HG03378 (cell line): ENCODE results near the gene JAK1.
A peak's percentile ranks its signal among the peaks of the same experiment; 100 is the strongest.
"Not testable (repeated sequence)": the region's sequence is repeated elsewhere in the genome, so short reads cannot be mapped to it uniquely, and the experiment has no call there.

Experiments used
- ATAC-seq: cut with Tn5 transposase; IDR thresholded peaks from one replicate; pipeline ENCODE4 v1.9.1; 2021; ENCODE audit warnings: mild to moderate bottlenecking, moderate library complexity; ENCODE audit not compliant: unreplicated experiment

The JAK1 gene

DNA sequence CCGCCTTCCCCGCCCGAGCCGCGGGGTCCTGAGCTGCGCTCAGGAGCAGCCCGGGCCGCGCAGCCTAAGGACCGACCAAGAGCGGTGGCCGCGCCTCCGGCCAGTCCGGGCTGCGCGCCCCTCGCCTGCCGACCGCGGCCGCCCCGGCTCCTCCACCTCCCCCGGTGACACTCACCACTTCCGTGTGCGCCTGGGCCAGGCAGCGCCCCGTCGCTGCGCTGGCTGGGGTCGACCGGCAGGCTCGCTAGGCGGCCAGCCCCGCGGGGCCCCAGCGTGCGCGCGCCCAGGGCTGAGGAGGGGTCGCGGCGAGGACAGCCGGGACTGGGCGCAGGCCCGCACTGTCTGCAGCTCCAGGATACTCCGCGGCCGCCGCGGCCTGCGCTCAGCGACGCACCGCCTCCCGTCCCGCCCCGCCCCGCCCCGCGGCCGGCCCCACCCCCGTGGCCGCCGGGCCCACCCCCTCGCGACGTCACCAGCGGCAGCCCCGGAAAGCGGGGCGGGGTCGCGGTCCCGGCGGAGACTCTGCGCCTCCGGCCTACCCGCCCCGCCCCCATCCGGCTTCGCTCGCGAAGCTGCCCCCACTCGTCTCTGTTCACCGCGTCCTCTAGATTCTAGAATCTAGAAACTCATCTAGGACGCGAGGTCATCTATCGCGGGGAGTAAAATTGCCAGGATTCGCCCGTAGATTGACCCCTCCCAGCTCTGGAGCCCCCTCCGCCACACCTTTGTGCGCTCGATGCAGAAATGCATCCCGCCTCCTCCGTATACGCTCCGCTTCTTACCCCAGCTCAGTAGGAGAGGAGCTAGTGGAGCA is at the start of gene JAK1:
JAK1 (minus strand) TSS at position 392 of the 814 bp plus-strand sequence. CDS start 80,285 bp downstream, outside the sequence.
- peak; percentile 54 for ATAC-seq

DNA sequence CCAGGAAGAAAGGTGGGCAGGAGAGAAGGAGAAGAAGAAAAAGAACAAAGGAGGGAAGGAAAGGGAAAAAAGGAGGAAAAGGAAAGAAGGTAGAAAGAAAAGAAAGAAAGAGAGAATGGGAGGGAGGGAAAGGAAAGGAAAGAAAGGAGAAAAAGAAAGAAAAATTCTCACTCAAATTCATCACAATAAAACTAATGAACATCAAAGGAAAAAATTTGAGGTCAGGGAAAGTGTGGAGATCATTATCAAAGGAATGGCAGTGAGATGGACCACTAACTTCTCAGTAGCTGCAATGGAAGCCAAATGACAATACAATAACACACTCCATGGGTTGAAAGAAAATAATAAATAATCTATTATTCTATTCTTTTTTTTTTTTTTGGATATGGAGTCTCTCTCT is 48.0 kb upstream of the JAK1 start:
- ATAC-seq, result no peak

DNA sequence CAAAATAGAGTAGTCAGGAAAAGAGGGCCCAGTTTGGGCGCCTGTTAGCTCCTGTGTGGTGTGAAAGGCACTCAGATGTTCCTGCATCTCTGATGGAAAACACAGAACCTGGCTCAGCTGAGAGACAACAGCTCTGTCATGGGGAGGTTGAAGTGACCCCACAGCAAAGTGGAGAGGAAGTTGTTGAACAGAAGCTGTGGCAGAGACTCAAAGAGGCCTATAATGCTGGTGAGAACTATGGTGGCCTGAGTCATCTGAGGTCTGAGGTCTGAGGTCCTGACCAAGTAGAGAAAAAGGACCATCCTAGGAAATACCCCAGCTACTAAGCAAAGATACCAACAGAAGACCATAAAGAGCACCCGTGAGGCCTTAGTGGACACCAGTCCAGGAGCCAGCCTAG is 45.6 kb upstream of the JAK1 start:
- ATAC-seq, result no peak

DNA sequence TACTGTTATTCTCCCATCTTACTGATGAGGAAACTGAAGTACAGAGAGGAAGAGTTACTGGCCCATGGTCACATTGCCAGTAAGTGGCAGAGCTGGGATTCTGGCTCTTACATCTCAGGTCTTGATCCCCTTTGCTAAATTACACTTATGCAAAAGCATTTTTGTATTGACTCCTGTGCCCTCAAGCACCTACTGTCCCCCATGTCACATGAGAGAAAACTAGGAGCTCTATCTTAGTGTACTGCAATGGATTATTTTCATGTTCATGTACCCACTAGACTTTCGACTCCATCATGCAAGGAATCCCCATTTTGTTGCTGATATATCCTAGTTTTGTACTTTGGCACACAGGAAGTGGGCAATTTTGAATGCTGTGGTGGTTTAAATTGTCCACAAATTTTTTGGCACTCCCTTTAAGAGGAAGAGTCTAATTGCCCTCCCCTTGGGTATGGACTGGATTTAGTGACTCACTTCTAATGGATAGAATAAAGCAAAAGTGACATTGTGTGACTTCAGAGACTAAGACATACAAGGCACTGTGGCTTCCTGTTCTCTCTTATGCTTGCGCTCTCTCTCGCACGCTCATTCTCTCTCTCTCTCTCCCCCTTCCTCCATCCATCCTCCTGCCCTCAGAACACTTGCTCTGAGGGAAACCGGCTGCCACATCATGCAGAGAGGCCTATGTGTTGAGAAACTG is 43.5 kb upstream of the JAK1 start:
- no peak for ATAC-seq

DNA sequence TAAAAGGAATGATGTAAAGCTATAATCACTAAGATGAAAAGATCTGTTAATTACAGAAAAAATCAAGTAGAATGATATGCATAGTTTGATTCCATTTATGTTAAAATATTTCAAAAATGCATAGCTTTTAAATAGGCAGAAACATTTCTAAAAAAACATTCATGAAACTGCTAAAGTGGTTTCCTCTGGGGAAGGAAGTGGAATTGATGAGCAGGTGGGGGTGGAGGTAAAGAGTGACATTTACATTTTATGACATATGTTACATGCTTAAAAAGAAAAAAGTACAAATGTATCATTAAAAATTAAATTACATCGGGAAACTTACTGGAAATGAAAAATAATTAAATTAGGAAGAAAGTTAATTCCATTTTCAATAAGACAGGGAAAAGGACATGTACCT is 42.8 kb upstream of the JAK1 start:
- no peak for ATAC-seq

DNA sequence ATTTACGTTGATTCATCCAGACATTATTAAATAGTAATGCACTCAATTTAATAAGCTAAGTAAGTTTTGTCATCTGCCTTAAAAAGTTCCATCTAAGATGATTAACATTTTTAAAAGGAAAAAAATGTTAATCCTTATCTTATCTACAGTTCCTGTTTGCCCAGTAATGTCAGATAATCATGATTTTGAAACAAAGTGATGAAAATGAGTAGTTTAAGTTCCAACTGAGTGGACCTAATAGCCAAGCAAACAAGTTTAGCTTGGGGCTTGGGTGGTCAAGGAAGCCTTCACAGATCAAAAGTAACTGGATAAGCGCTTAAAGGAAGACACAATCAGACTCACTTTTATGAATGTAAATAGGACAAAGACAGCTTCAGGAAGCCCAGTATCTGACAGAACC is 40.5 kb upstream of the JAK1 start:
- no peak for ATAC-seq

DNA sequence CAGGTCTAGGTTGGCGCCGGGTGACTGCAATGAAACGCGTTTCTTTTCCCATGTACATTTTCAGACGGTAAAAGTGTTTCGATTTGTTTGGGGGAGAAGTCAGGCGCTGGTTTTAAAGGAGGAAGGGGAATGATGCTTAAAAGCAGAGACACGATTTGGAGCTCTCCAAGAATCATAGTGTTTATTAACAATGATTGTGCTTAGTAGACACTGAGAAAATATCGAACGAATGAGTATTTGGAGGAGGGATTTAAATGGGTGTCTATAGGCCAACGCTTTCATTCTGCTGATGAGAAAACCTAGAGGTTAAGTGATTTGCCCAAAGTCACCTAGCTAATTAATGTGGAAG is 36.9 kb upstream of the JAK1 start:
- no peak for ATAC-seq

DNA sequence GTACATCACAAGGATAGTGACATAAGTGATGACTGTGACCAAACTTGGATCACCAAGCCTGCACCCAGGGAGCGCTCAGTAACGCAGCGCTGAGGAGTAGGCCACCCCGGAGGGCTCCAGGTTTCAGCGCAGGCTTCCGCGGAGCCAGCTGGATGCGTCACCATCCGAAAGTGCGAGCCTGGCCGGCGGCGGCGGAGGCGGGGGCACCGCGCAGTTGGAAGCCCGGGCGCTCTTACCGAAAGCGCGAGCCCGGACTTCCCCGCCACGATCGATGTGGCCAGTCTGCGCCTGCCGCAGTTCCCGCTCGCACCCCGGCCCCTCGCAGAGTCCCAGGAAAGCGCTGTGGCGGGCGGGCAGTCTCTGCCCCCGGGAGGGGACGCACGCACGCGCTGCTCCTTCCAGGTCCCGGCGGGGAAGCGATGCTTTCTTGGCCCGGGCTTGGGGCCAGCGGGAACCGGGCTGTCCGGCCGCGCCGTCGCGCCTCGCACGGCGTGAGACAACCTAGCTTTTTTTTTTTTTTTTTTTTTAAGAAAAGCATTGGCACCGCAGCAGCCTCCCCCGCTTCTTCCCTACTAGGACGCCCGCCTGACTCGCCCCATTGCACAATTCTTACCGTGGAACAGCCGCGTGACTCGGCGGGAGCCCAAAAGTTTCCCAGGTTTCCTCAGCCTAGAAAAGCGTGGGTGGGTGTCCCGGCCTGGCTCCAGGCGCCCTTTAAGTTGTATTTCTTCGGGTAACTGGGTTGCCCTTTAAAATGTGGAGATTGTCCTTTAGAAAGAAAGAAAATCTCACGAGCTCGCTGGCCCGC is 36.4 kb upstream of the JAK1 start:
- peak; percentile 74 for ATAC-seq

DNA sequence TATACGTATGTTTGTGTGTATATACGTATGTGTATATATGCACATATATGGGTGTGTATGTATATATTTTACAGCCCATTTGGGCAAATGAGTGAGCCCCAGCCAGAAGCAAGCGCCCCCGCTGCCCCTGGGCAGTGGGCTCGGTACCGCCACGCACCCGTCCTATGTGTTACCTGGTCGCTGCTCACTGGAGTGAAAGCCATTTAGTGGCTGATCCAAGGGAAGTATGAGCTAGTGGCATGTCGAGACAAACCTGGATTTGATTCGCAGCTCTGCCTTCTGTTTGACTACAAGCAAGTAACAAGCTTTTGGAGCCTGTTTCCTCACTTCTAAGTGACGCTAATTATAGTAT is 35.8 kb upstream of the JAK1 start:
- no peak for ATAC-seq

DNA sequence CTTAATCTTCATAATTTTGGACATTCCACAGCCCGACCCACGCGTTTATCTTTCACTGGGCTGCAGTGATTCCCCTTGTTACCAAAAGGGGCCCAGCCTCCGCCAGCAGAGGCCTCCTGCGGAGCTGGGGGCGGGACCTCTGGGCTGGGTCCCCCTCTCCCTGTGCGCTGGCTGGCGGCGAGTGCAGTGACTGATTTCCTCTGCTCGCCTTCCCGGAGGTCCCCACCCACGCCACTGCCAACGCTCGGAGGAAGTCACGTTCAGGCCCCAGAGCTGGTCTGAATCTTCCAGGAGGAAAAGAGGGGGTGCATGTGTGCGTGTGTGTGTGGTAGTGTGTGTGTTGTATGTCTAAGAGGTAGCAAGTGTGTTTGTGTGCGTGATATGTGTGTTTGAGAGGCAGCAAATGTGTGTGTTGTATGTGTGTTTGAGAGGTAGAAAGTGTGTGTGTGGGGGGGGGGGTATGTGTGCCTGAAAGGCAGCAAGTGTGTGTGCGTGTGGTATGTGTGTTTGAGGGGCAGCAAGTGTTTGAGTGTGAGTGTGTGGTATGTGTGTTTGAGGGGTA is 35.0 kb upstream of the JAK1 start:
- ATAC-seq, result no peak

DNA sequence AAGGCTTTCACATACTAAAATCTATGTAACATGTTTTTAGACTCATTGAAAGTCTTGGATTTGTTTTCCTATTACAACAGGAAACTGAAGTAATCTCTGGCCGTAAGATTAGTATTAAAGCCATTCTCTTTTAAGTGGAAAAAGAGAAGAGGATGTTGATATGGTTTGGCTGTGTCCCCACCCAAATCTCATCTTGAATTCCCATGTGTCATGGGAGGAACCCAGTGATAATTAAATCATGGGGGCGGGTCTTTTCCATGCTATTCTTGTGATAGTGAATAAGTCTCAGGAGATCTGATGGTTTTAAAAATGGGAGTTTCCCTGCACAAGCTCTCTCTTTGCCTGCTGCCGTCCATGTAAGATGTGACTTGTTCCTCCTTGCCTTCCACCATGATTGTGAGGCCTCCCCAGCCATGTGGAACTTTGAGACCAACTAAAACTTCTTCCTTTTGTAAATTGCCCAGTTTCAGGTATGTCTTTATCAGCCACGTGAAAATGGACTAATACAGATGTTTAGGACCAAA is 32.1 kb upstream of the JAK1 start:
- not testable (repeated sequence) for ATAC-seq

DNA sequence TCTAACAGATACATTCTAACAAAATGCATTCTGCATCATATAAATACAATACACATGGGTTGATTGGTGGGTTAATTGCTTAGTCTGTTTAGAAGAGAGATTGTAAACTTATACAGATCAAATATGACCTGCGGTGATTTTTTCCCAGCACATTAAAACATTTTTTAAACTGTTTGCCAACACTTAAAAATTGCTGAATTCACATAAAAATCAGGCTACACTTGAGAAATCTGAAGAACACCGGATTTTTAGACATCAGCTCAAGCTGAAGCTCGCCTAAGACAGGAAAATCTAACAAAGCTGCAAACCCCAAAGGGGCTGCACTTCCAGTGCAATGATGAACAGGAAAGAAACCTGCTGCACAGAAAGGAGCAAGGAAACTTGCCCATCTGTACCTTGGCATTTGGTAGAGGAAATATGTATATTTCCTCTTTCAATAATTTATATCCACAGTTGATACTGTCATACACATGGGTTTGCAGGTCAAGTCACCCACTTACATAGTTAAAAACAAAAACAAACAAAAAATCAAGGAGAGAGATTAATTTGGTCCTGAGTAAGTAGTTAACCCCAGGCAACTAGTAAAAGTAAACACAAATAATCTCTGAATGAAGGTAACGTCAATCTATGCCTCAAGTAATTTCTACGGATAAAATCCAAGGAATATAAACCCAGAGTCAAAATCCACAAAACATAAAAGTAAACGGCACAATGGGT is 30.4 kb upstream of the JAK1 start:
- ATAC-seq, result no peak

DNA sequence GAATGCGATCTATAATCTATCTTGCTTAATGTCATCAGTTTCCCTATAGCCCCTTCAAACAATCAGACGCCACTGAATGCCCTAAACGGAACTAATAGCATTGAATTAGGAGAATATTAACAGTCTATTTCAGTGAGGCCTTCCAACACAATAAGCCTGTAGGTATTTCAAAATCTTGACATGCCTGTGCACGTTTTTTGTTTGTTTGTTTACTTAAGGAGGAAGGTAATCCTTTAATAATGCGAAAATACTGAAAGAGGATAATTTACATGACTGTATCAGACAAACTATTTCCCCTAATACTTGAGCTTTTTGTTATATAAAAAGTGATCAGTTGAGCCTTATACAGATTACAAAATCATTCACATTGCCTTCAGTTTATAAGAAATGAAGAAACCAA is 29.0 kb upstream of the JAK1 start:
- ATAC-seq, result no peak

DNA sequence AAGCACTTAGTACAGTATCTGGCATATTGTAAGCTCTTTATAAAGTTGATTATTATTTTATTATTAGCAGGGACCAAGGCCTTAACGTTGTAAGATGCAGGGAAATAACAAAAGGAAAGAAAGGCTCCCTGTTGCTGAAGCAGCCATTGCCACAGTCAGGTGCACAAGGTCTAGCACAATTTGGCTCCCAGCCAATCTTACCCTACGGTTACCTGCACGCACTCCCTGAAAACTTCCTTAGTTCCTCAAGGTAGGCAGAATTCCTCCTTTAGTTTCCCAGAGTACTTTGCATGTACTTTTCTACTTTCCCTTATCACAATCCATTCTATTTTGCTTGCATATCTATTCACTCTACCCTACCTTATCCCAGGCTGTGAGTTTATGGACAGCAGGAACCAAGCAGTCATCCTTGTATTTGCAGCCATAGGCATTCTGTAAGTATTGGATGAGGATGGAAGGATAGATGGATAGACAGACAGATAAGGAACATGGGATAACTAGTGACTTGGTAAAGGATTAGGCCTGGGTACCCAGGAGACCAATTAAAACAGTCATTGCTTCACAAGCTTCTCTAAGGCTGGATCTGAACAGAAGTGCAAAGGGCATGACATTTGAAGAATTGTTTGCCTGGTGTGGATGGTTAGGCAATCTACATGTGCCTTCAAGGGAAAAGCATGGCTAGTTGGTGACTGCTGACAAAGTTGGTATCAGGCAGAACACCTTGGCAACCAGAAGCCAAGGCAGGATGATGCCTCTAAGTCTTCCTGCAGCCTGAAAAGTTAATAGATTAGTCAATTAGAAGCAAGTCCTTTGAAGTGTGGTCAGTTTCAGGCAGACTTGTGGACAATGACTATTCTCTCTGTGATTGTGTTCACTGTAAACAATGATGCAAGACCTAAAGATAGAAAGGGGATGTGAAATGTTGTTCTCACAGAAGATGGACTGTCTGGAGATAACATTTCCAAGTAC is 20.8 kb upstream of the JAK1 start:
- peak; percentile 98 for ATAC-seq

DNA sequence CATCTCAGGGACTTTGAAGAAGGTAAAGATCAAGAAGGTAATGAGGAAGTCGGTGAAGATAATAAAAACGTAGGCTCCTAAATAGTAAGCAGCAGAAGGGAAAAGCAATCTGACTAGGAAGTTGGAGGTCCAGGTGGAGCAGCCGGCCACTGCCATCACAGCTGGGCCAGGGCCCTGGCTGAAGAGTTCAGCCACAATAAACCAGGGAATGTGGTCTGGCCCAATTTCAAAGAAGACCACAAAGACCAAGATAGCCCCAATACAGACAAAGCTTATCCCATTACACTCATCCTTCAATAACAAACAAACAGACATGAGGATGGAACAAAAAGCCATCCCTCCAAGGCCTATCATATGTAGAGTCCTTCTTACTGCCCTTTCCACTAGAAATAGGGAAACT is 18.4 kb upstream of the JAK1 start:
- no peak for ATAC-seq

DNA sequence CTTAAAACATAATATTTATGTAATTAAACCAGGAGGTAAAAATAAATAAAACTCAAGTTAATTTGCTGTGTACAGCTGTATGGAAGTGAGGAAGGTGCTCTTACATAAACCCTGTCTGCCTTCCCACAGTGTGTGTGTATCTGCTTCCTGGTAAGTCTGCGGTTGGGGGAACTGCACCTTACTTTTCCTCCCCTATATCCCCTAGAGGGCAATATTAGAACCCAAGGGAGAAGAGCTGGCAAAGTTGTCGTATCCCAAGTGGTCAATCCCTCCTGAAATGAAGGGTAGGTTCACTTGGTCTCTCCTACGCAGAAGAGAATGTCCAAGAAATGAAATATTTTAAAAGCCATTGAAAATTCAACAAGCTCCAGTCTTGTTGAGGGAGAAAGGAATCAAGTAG is 17.8 kb upstream of the JAK1 start:
- ATAC-seq, result no peak

DNA sequence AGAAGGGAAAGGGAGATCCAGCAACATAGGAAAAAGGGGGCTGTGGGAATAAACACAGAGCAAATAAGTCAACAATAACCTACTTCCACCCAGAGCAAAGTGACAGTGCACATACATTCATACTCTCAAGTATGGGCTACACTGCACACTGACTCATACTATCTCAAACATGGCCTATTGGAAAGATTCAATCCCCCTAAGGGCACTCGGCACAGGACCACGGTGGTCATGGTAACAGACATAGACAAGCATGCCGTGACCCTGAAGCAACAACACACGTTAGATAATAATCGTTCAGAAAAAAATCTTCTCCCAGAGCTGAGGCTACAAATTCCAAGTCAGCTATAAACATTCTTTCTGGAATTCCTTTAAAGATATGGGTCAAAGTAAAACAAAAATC is 16.8 kb upstream of the JAK1 start:
- no peak for ATAC-seq

DNA sequence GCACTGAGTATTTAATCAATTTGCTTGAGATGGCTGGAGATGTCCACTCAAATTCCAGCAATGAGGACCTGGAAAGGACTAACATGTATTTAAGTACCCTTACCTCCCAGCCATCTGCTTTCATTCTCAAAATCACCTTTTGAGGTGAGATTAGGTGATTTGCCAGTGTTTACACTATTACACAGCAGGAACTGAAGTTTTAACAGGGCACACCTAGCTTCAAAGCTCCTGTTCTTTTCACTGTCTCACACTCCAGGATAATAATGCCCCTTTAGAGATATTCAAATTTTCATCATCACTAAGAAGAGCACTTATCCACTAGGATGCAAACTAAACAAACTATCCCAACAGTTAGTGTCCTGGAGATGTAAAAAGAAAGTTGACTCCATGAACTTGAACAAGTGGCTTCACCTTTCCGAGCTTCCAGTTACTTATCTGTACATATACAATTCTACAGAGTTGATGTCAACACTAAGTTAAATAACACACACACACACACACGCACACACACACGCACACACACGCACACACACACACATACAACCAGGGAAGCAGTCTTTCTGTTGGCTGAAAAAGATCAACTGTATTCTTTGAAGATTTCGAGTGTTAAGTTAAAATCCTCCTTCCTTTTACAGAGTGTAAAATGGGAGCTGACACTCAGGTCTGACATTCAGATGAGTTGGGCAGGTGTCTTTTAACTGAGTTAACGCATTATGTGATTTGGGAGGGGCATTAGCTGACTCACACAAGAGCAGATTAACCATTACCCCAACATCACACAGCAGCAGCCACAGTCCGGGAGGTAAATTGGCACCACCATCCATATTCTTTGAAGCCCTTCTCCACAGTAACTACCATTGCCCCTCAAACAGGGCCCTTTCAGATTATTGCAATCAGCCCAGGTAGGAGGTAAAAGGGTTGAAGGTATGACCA is 15.5 kb upstream of the JAK1 start:
- no peak for ATAC-seq
